GM18499 (cell line): ENCODE results near the gene SEC14L3.
"Not testable (repeated sequence)": the region's sequence is repeated elsewhere in the genome, so short reads cannot be mapped to it uniquely, and the experiment has no call there.

Experiments used
- ATAC-seq: cut with Tn5 transposase; IDR thresholded peaks from one replicate; pipeline ENCODE4 v1.9.1; 2021; ENCODE audit warnings: moderate number of reproducible peaks; ENCODE audit not compliant: insufficient read depth, unreplicated experiment

SEC14L3 gene

DNA sequence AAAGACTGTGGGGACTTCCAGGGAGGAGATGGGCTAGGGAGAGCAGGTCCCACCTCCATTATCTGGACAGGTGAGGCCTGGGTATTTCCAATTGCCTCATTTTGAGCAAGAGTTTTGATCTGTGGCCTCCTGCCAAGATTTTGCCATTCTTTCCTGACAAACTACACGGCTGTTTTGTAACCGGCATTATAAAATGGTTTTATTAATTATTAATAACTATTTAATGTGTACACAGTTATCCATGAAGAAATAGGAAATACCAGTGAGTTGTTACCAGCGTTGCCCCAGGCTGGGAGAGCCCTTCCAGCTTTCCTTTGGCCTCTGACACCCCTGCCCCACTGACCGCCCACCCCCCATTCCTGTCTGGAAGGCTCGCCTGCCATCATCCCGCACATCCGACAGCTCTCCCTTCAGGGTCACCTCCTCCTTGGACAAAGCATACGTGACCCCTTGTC is 14.9 kb upstream of the SEC14L3 start:
- ATAC-seq: no peak

DNA sequence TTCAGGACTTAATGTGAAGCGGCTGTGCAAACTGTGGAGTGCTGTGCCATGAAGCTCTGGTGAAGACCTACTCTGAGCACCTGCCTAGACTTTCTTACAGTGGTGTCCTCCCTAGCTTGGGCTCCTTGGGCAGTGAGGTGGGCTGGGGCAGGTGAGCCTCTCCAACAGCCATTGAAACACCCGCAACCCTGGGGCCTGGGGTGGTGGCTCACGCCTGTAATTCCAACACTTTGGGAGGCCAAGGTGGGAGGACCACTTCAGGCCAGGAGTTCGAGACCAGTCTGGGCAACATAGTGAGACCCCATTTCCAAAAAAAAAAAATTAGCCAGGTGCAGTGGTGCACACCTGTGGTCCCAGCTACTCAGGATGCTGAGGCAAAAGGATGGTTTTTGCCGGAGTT is 14.3 kb upstream of the SEC14L3 start:
- ATAC-seq: no peak

DNA sequence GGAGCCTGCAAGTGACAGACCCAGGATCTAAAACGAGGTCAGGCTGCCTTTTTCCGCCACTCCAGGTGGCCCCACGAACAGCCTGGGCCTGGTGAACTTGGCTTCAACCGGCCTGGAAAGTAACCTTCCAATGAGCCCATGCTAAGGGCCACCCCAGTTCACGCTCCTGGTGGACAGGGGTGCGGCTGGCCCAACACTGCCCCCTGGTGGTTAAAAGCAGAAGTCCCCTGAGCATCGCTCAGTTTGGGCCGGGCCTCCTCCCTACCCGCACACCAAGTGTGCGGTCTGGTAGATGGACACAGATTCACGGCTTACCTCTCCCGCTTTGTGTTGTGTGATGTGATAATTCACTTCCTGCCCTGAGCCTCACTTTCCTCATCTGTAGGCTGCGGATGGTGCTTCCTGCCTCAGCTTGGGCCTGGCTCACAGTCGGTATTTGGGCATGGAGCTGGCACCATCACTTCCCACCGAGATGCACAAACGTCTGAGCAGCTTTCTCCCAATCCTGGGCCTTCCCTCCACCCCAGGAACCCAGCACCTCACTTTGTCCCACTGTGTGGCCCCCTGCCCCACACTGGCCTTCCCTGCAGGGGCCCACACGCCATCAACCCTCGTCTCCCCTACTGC is 13.7 kb upstream of the SEC14L3 start:
- no peak for ATAC-seq

DNA sequence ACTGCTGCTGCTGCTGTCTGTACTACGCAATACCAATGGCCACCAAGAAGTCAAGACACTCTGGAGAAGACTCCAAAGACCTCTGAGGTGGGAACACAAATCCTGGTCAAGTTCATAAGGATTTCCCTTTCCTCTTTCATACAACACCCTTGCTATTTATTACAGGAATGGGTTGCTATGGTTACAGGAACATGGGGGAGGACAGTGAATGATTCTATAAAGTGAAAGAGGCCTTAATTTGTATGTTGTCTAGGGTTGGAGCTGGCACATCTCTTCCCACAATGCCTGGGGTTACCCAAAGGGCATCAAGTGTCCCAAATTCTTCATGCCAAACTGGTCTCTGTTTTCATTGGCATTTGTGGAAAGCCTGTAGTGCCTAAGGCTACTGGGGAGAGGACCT is 11.4 kb upstream of the SEC14L3 start:
- no peak for ATAC-seq

DNA sequence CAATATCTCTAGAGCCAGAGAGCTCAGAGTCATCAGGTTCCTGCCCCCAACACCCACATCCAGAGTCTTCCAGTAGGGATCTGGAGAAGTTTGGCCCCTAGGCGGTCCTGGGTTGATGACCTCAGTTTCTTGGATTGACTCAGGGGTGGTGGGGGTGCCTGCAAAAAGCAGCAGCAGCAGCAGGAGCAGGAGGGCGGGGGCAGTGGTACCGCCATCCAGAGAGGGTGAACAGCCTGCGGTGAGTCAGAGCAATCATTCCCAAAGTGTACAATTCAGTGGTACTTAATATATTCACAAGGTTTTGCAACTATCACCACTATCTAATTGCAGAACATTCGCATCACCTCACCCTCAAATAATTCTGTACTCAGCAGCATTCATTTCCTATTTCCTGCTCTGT is 9.9 kb upstream of the SEC14L3 start:
- no peak for ATAC-seq

DNA sequence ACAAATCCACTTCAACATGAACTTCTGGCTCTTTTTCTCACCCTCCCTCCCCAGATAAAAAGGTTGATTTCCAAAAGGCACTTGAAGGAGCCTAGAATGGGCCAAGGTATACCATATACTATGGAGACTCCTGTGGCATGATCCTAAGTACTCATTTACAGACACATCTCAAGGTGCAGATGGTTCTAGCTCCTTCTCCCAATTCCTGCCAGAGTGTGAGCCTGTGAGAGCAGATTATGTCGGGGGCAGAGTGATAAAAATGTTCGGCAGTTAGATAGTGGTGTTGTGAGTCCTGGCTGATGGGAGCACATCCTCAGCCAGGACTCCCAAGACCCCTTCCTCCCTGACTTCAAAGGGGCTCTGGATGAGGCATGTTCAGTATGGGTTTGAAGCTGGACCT is 8.2 kb upstream of the SEC14L3 start:
- ATAC-seq: no peak

DNA sequence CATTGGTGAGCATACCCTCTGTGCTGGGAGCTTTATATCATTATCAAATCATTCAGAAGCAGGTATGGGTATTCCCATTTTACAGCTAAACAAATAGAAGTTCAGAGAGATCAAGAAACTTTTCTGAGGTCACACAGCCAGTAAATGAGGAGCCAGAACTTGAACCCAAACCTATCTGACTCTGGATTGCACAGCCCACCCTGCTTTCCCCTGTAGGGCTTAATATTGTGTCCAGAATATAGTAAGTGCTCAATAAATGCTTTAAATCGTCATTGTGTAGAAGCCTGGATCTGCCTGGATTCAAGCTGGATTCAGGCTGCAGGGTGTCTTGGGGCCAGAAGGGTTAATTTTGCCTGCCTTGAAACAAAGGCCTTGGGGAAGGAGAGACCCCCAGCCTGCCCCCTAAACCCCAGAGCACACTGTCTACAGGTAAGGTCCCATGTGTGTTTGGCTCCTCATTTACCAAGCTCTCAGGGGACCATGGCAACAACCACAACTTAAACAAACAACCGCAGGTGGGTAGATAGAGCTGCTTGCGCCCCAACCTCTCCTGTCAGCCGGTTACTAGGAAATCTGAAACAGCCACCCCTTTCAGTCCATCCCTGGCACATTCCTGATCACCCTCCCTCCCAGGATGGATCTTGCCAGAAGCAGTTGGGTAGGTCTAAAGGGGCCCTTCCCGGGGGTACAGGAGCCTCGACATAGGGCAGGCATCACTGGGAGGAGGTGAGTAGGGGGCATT is 3.0 kb upstream of the SEC14L3 start:
- no peak for ATAC-seq

DNA sequence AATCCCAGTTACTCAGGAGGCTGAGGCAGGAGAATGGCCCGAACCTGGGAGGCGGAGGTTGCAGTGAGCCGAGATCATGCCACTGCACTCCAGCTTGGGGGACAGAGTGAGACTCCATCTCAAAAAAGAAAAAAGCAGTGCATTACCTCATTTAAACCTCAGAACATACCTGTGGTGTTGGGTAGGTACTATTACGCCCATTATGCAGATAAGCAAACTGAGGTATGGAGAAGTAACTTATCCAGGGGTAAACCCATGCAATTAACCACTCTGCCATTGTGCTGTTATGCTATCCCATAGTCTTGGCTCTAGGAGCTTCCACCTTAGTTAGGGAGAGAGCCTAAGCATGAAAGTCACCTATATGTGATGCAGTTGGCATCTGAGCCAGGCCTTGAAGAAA is 2.3 kb upstream of the SEC14L3 start:
- ATAC-seq: no peak

DNA sequence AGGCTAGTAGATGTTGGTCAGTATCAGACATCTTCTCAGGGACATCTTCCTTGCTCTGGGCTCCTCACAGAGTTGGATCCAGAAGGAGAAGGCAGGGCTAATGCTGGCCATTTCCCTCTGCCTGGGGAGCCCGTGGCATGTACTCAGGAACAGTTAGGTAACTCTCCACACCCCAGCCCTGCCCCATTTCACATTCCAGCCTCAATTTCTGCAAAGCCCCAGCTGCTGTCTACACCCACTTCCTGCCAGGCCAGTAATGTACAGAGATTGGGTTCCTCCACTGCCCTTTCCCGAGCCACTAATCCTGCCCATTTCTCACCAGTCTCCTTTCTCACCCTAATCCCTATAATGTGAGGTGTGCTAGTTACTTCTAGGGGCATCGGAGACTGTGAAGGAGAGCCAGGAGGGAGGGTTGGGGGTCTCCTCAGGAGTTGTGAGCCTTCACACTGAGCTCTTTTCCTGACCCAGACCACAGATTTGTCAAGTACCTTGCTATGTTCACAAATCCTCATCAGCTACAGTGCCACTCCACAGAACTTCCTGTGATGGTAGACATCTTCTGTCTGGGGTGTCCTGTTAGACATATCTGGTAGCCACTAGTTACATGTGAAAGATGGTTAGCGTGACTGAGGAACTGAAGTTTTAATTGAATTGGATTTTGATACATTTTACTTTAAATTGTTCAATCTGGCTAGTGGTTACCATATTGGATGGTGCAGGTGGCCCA is 1.3 kb upstream of the SEC14L3 start:
- ATAC-seq: no peak

DNA sequence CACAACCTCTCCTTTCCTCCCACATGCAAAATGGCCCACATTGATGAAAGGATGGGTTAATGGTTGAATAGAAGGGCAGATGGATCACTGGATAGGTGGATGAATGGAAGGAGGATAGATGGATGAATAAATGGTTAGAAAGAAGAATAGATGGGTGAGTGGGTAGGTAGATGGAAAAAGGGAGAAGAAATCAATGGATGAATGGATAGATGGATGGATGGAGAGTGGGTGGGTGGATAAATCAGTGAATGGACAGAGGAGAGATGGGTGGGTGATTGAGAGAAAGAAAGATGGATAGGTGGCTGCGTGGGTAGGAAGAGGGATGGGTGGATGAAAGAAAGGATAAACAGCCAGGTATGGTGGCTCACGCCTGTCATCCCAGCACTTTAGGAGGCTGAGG is 1.2 kb downstream of the SEC14L3 start:
- ATAC-seq: no peak

DNA sequence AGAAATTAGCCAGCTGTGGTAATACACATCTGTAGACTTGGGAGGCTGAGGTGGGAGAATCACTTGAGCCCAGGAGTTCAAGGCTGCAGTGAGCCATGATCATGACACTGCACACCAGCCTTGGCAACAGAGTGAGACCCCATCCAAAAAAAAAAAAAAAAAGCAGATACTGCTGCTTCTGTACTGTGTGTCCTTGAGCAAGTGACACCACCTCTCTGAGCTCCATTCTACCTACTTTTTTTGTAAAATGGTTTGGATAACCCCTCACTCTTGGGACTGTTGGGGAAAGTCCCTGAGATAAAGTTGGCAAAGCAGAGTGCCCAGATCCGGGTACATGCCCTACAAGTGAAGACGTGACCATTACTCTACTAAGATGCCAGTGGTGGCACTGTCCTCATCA is 2.7 kb downstream of the SEC14L3 start:
- no peak for ATAC-seq

DNA sequence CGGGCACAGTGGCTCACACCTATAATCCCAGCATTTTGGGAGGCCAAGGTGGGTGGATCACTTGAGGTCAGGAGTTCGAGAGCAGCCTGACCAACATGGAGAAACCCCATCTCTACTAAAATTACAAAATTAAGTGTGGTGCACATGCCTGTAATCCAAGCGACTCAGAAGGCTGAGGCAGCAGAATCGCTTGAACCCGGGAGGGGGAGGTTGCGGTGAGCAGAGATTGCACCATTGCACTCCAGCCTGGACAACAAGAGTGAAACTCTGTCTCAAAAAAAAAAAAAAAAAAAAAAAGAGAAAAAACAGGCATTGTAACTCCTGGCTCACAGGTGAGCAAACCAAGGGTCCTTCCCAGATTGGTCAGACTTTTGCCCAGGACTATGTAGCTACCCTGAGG is 11.3 kb downstream of the SEC14L3 start:
- ATAC-seq: not testable (repeated sequence)

DNA sequence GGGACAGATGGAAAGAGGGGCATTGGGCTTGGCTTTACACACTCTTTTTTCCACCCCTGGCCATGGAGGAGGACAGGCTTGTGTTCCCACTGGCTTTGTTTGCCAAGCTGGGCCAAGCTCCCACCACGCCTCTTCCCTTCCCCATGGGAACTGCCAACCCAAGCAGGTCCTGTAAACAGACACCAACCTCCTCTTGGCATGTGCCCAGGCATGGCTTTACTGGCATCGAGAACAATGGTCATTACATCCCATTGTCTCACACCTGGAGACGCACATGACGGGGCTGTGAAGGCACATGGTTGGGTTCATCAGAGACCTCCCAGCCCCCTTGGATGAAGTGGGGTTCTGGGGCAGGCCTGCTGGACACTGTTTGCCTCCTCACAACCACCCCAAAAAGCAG is 11.7 kb downstream of the SEC14L3 start:
- no peak for ATAC-seq

DNA sequence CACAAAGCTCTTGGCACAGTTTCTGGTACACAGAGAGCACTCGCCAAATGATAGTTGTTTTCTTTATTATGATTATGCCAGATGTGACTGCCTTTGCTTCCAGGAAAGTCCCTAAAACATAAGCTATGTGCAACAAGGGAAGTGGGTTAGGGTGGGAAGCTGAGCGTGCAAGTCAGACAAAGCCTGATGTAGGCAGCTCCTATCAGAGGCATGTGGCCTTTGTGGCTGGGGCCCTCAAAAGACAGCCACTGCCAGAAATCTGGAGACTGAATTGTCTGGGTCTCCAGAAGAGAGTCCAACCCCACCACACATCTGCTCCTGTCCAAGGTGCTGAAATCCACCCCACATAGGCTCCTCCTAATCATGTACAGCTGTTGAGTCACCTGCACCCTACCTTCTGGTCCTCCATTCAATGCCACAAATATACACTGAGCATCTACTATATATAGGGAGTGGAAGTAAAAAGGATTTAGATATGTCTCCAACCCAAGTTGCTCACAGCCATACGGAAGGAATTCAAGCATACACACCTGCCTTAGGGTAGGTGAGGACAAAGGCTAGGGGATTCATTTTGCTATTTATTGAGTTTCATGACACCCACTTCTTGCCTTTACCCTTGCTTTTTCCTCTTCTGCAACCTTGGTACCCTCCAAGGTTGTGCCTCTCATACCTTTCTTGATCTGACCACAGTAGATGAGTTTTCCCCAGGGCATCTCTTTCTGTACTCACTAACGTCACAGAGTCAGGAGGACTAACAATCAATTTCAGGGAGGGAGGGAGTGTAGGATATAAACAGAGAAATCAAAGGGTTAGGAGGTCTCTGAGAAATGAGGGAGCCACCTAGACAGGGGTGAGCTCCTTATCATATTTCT is 12.4 kb downstream of the SEC14L3 start:
- no peak for ATAC-seq

DNA sequence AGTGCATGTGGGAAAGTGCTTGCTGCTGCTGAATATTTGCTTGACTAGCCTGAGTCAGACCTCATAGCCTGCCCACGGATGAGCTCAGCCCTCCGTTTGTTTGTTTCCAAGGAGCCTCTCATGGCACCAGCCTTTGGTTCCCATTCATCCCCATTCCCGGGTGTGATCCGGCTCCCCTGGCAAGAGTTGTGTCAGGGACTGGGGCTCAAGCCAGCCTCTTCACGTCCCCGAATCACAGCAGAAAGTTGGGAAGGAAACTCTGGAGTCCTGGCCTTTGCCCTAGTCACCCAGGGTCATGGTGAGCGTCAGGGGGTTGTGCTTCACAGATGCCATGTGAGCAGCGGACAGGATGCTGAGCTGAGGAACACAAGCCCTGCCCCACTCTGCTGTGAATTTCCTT is 13.8 kb downstream of the SEC14L3 start:
- ATAC-seq: no peak

DNA sequence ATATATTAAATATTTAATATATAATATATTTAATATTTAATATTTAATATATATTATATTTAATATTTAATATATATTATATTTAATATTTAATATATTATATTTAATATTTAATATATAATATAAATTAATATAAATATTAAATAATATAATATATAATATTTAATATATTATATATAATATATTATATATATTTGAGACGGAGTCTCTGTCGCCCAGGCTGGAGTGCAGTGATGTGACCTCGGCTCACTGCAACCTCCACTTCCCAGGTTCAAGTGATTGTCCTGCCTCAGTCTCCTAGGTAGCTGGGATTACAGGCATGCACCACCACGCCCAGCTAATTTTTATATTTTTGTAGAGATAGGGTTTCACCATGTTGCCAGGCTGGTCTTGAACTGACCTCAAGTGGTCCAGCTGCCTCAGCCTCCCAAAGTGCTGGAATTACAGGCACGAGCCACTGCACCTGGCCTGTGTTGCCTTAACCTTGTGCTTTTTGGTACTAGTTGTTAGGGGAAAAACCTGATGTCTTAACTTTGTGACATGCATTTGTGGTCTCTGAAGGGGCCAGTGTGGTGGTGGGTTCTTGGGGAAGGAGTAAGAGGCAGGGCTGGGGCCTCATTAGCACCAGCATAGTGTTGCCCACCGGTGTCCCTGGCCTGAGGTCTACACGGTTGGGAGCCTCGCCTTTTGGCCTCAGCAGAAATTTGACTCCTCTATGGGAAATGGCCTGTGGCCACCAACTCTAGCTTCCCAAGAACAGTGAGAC is 16.6 kb downstream of the SEC14L3 start:
- no peak for ATAC-seq

DNA sequence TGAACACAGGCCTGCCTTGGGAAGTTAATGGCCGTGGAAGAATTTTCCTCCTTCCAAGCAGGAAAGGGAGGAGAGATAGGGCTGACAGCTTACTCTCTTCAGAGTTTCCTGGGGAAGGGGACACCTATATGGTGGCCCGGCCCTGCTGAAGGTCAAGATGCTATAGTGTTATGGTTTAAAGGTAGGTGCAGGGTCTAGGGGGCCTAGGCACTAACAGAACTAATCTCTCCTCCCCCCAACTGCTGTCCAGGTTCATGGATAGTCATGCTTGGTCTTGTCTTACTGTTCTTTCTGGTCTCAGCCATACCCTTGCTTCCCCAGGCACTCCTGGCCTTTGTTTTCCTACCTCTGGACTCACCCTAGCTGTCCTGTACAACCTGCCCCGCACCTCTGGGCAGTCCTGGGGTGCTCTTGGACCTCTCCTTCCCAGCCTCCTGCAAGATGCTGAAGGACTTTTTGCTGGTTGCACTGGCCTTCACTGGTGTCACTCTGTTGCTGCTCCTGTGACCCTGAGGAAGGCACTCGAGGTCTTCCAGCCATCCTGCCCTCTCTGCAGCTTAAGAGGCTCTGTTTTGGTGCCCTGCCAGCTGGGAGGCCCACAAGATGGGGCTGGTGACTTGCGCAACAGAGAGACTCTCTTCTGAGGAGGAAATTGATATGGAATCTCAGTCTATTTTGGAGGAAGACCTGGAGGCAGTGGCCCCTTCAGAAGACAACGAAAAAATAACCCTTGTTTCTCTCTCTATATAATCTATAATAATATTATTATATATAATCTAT is 17.9 kb downstream of the SEC14L3 start:
- no peak for ATAC-seq

DNA sequence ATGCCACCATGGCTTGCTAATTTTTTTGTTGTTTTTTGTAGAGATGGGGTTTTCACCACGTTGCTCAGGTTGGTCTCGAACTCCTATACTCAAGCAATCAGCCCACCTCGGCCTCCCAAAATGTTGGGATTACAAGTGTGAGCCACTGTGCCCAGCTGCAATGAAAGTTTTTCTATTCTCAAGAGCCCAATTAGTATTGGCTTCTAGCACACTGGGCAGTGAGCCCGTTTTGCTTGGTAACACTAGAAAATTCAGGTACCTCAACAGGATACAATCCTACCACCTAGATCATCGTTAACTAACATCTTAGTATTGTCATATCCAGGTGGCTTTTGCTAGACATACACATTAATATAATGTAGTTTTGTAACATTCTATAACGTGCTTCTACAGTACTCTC is 19.0 kb downstream of the SEC14L3 start:
- ATAC-seq: no peak

DNA sequence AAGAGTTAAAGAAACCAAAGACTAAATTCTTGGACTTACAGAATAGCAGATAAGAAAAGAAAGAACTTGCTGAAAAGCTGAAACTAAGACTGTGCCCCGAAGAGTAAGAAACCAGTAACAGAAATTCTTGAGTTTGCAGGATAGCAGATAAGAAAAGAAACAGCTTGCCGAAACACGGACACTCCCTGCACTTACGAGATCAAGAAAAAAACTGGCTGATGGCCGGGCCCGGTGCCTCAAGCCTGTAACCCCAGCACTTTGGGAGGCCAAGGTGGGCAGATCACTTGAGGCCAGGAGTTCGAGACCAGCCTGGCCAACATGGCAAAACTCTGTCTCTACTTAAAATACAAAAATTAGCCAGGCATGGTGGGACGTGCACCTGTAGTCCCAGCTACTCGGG is 20.3 kb downstream of the SEC14L3 start:
- not testable (repeated sequence) for ATAC-seq
